Spinal cord (tissue), 10 donors: ENCODE measurements around the gene PPP6C. TPM values are rescaled to one million over a fixed set of nuclear protein-coding genes. Genes with fewer than 3 reads are reported as not detected.
A peak's percentile ranks its signal among the peaks of the same experiment; 100 is the strongest.
"Not testable (repeated sequence)": the region's sequence is repeated elsewhere in the genome, so short reads cannot be mapped to it uniquely, and the experiment has no call there.

ENCODE experiments used
- DNase-seq, 6 donors: peaks; one replicate each; pipeline versions ENCODE4 v3.0.0 to v3.0.0-alpha.2; 2013 to 2015; ENCODE audit warnings: low spot score in 6 of 6, low read depth in 4 of 6
- H3K27ac ChIP-seq: one replicate; pipeline ENCODE4 v1.5.1; 2013; ENCODE audit warnings: low read depth, low read length, control low read depth
- H3K27me3 ChIP-seq: one replicate; pipeline ENCODE4 v1.6.1; 2013; ENCODE audit warnings: low read length; ENCODE audit not compliant: control insufficient read depth, insufficient read depth
- H3K36me3 ChIP-seq: one replicate; pipeline ENCODE4 v1.6.1; 2013; ENCODE audit warnings: low read length; ENCODE audit not compliant: control insufficient read depth, insufficient read depth
- H3K4me1 ChIP-seq: one replicate; pipeline ENCODE4 v1.6.1; 2013; ENCODE audit warnings: low read length; ENCODE audit not compliant: control insufficient read depth, insufficient read depth
- H3K4me3 ChIP-seq: one replicate; pipeline ENCODE4 v1.5.1; 2013; ENCODE audit warnings: low read depth, low read length, control low read depth
- H3K9me3 ChIP-seq: one replicate; pipeline ENCODE4 v1.6.1; 2013; ENCODE audit warnings: low read length; ENCODE audit not compliant: control insufficient read depth, insufficient read depth
- WGBS: methylation state at CpG from one replicate; pipeline ENCODE4 v1.1.5; 2013; ENCODE audit warnings: missing lambda C conversion rate; ENCODE audit not compliant: insufficient coverage; 5-methylcytosine and 5-hydroxymethylcytosine counted together
- polyA plus RNA-seq, 2 donors: library from polyadenylated mRNA; unstranded; fragments of 120-200 nt; gene quantifications; one replicate each; pipeline ENCODE4 v1.2.1, GENCODE V29; 2013; ENCODE audit not compliant: insufficient read length in 2 of 2
- total RNA-seq, 2 donors: library from RNA; depleted of rRNA in 1 of 2; stranded (reverse); fragments of 120-200 nt in 1 of 2; fragments of >200 nt in 1 of 2; gene quantifications; one replicate each; pipeline versions ENCODE4 v1.2.3 to v1.2.4, GENCODE V29; 2013 to 2014
- donor health status: healthy.

PPP6C gene
- total and polyA plus RNA-seq, 4 donors = 26.6 to 48.9 (median 43.1) TPM

GRCh38 chr9:125189011-125189360 is 617 bp downstream of the PPP6C start:
- WGBS = under 1% methylated on average over 26 of the region's 26 CpGs
- peaks cover 22% of the 10 kb centered on the region for H3K4me1 ChIP-seq
- H3K27ac ChIP-seq = peak overlapping the region; percentile 92
- no peaks in the 10 kb centered on the region for H3K9me3 ChIP-seq
- no peak for DNase-seq
- H3K36me3 ChIP-seq = peaks cover 4% of the 10 kb centered on the region
- no peaks in the 10 kb centered on the region for H3K27me3 ChIP-seq
- H3K4me3 ChIP-seq = peak overlapping the region; percentile 99

GRCh38 chr9:125183561-125183960 is 6.0 kb downstream of the PPP6C start:
- Histone ChIP-seq H3K36me3 (peaks cover 4% of the 10 kb centered on the region), H3K27me3 (no peaks in the 10 kb centered on the region), H3K4me1 (peaks cover 12% of the 10 kb centered on the region), H3K9me3 (no peaks in the 10 kb centered on the region), H3K4me3 (no peak overlapping the region), H3K27ac (no peak overlapping the region)
- WGBS = 100% methylated on average over 1 of the region's 2 CpGs
- DNase-seq = no peak

- DNase-seq = no peak
- H3K9me3 ChIP-seq = no peaks in the 10 kb centered on the region
- no peaks in the 10 kb centered on the region for H3K27me3 ChIP-seq
- no peak overlapping the region for H3K27ac ChIP-seq
- H3K4me3 ChIP-seq = no peak overlapping the region
- 82% methylated on average over 1 of the region's 2 CpGs for WGBS
- H3K36me3 ChIP-seq = peaks cover 4% of the 10 kb centered on the region
- peaks cover 7% of the 10 kb centered on the region for H3K4me1 ChIP-seq
Measured at GRCh38 chr9:125183054-125183453, 6.5 kb downstream of the PPP6C start.

- not testable (repeated sequence) for H3K9me3 ChIP-seq, H3K4me1 ChIP-seq
- WGBS = 97% methylated on average over 3 of the region's 4 CpGs
Measured at GRCh38 chr9:125181756-125182155, 7.8 kb downstream of the PPP6C start.

GRCh38 chr9:125180876-125181275 is 8.7 kb downstream of the PPP6C start:
- H3K36me3 ChIP-seq = peaks cover 4% of the 10 kb centered on the region
- H3K4me1 ChIP-seq = no peaks in the 10 kb centered on the region
- no peak overlapping the region for H3K4me3 ChIP-seq
- no peak for DNase-seq
- no peaks in the 10 kb centered on the region for H3K9me3 ChIP-seq
- no peak overlapping the region for H3K27ac ChIP-seq
- WGBS = 96% methylated on average over 9 of the region's 9 CpGs
- no peaks in the 10 kb centered on the region for H3K27me3 ChIP-seq

More at GRCh38 chr9:125181756-125182155, 7.8 kb downstream of the PPP6C start:
- H3K27me3 ChIP-seq, H3K36me3 ChIP-seq, H3K4me3 ChIP-seq, H3K27ac ChIP-seq, DNase-seq: not testable (repeated sequence)

- DNase-seq, H3K27me3 ChIP-seq, H3K4me1 ChIP-seq: not testable (repeated sequence)
Measured at GRCh38 chr9:125179776-125180175, 9.8 kb downstream of the PPP6C start.

GRCh38 chr9:125177888-125178287 is 11.7 kb downstream of the PPP6C start:
- no peak for DNase-seq
- no peaks in the 10 kb centered on the region for H3K4me1 ChIP-seq
- H3K9me3 ChIP-seq = no peaks in the 10 kb centered on the region
- H3K27ac ChIP-seq = no peak overlapping the region
- no peak overlapping the region for H3K4me3 ChIP-seq
- H3K36me3 ChIP-seq = peaks cover 8% of the 10 kb centered on the region
- WGBS = no CpG with 5 or more reads among the region's 1 CpG
- no peaks in the 10 kb centered on the region for H3K27me3 ChIP-seq

More at GRCh38 chr9:125179776-125180175, 9.8 kb downstream of the PPP6C start:
- H3K9me3 ChIP-seq, H3K4me3 ChIP-seq, H3K36me3 ChIP-seq, H3K27ac ChIP-seq: not testable (repeated sequence)
- WGBS = 100% methylated on average over 1 of the region's 4 CpGs

GRCh38 chr9:125176636-125177035 is 13.0 kb downstream of the PPP6C start:
- Histone ChIP-seq H3K36me3 (peaks cover 8% of the 10 kb centered on the region), H3K4me1 (no peaks in the 10 kb centered on the region), H3K9me3 (no peaks in the 10 kb centered on the region), H3K4me3 (no peak overlapping the region), H3K27ac (peak overlapping the region; percentile 33), H3K27me3 (no peaks in the 10 kb centered on the region)
- no peak for DNase-seq
- no CpG with 5 or more reads among the region's 3 CpGs for WGBS

GRCh38 chr9:125172031-125172755 is 17.4 kb downstream of the PPP6C start:
- H3K4me3 ChIP-seq = no peak overlapping the region

GRCh38 chr9:125169895-125170294 is 19.7 kb downstream of the PPP6C start:
- no peak for DNase-seq
- H3K36me3 ChIP-seq = peaks cover 24% of the 10 kb centered on the region
- no peaks in the 10 kb centered on the region for H3K9me3 ChIP-seq
- no peaks in the 10 kb centered on the region for H3K4me1 ChIP-seq
- no peak overlapping the region for H3K27ac ChIP-seq
- no peaks in the 10 kb centered on the region for H3K27me3 ChIP-seq
- no peak overlapping the region for H3K4me3 ChIP-seq

More at GRCh38 chr9:125172031-125172755, 17.4 kb downstream of the PPP6C start:
- DNase-seq = no peak
- WGBS = 83% methylated on average over 5 of the region's 6 CpGs
- peaks cover 20% of the 10 kb centered on the region for H3K36me3 ChIP-seq
- H3K4me1 ChIP-seq = no peaks in the 10 kb centered on the region
- H3K27ac ChIP-seq = no peak overlapping the region
- no peaks in the 10 kb centered on the region for H3K9me3 ChIP-seq
- no peaks in the 10 kb centered on the region for H3K27me3 ChIP-seq
